Retinal pigment epithelial cell (primary cell): ENCODE data around the gene BBOF1.
"Not testable (repeated sequence)": the region's sequence is repeated elsewhere in the genome, so short reads cannot be mapped to it uniquely, and the experiment has no call there.

Experiments used
- DNase-seq: peaks from one replicate; pipeline ENCODE4 v3.0.0-alpha.2; 2010; ENCODE audit warnings: low read depth
- H3K4me3 ChIP-seq: 2 replicates; pipeline ENCODE4 v1.5.1; 2011; ENCODE audit warnings: mild to moderate bottlenecking, low read length, control low read depth, moderate library complexity
- CTCF ChIP-seq: conservative IDR thresholded peaks from 2 replicates; pipeline ENCODE4 v1.5.1; 2011; ENCODE audit warnings: low read depth, low read length, control low read depth, inconsistent platforms

BBOF1 gene

GRCh38 chr14:73995977-73996378, 23.2 kb upstream of the BBOF1 start:
- TF ChIP-seq CTCF: no peak
- no peak for DNase-seq
- no peak overlapping the region for H3K4me3 ChIP-seq

GRCh38 chr14:73996731-73997107, 22.4 kb upstream of the BBOF1 start:
- DNase-seq: no peak
- TF ChIP-seq CTCF: no peak
- no peak overlapping the region for H3K4me3 ChIP-seq

GRCh38 chr14:73997108-73997943, 21.8 kb upstream of the BBOF1 start:
- no peak for DNase-seq
- TF ChIP-seq CTCF: no peak
- H3K4me3 ChIP-seq: no peak overlapping the region

GRCh38 chr14:73997944-73998447, 21.2 kb upstream of the BBOF1 start:
- no peak for DNase-seq
- no peak for TF ChIP-seq CTCF
- H3K4me3 ChIP-seq: no peak overlapping the region

GRCh38 chr14:73998726-73999125, 20.4 kb upstream of the BBOF1 start:
- no peak for TF ChIP-seq CTCF
- H3K4me3 ChIP-seq: no peak overlapping the region

GRCh38 chr14:74005664-74006063, 13.5 kb upstream of the BBOF1 start:
- not testable (repeated sequence) for DNase-seq

More at GRCh38 chr14:73998726-73999125, 20.4 kb upstream of the BBOF1 start:
- DNase-seq: no peak

GRCh38 chr14:74008843-74009499, 10.2 kb upstream of the BBOF1 start:
- H3K4me3 ChIP-seq: no peak overlapping the region
- no peak for TF ChIP-seq CTCF
- DNase-seq: no peak

More at GRCh38 chr14:74005664-74006063, 13.5 kb upstream of the BBOF1 start:
- H3K4me3 ChIP-seq: not testable (repeated sequence)
